Central memory CD8-positive, alpha-beta T cell (primary cell): ENCODE data around the gene YWHAE.
"Not testable (repeated sequence)": the region's sequence is repeated elsewhere in the genome, so short reads cannot be mapped to it uniquely, and the experiment has no call there.

Source experiments
- ATAC-seq: fragments of 150-1000 bp; cut with Tn5 transposase; replicated peaks from 2 replicates; pipeline ENCODE4 v1.10.0; 2022; ENCODE audit warnings: mild to moderate bottlenecking, moderate FRiP score, moderate number of reproducible peaks; ENCODE audit not compliant: poor library complexity, severe bottlenecking; ENCODE audit errors: extremely low read depth
- DNase-seq, 2 donors: peaks; one replicate each; pipeline ENCODE4 v3.0.0; 2021; ENCODE audit warnings: low spot score in 2 of 2
- H3K27ac Mint-ChIP-seq: one replicate; pipeline ENCODE4 v1.8.0; 2022; ENCODE audit warnings: low read depth, mild to moderate bottlenecking, moderate library complexity, mixed read lengths
- H3K27me3 Mint-ChIP-seq: one replicate; pipeline ENCODE4 v1.8.0; 2022; ENCODE audit warnings: mixed read lengths
- H3K36me3 Mint-ChIP-seq: one replicate; pipeline ENCODE4 v1.8.0; 2022; ENCODE audit warnings: mild to moderate bottlenecking, moderate library complexity, mixed read lengths; ENCODE audit not compliant: insufficient read depth
- H3K4me1 Mint-ChIP-seq: one replicate; pipeline ENCODE4 v1.8.0; 2022; ENCODE audit warnings: mixed read lengths
- H3K4me3 Mint-ChIP-seq: one replicate; pipeline ENCODE4 v1.8.0; 2022; ENCODE audit warnings: mild to moderate bottlenecking, moderate library complexity, mixed read lengths
- H3K9me3 Mint-ChIP-seq: one replicate; pipeline ENCODE4 v1.8.0; 2022; ENCODE audit warnings: mixed read lengths

The YWHAE gene

GRCh38 chr17:1399679-1400512 is at the start of gene YWHAE:
Gene YWHAE, minus strand, starts transcription at chr17:1400222. Its CDS starts 112 bp downstream, at chr17:1400110.
- ATAC-seq: peak; percentile 92
- H3K9me3 Mint-ChIP-seq: no peaks in the 10 kb centered on the region

GRCh38 chr17:1449412-1449967 is 49.5 kb upstream of the YWHAE start:
- ATAC-seq (no peak), DNase-seq (no peak)
- no peaks in the 10 kb centered on the region for H3K27me3 Mint-ChIP-seq
- H3K9me3 Mint-ChIP-seq: no peaks in the 10 kb centered on the region
- peaks cover 43% of the 10 kb centered on the region for H3K4me1 Mint-ChIP-seq
- H3K4me3 Mint-ChIP-seq: no peak overlapping the region
- peaks cover 19% of the 10 kb centered on the region for H3K36me3 Mint-ChIP-seq
- peak overlapping the region; percentile 42 for H3K27ac Mint-ChIP-seq

More at GRCh38 chr17:1399679-1400512, at the start of gene YWHAE:
- H3K27me3 Mint-ChIP-seq: no peaks in the 10 kb centered on the region
- peaks cover 44% of the 10 kb centered on the region for H3K4me1 Mint-ChIP-seq
- H3K4me3 Mint-ChIP-seq: peak within 1 kb of the TSS; percentile 100
- DNase-seq: peak; percentile 90 to 91
- H3K36me3 Mint-ChIP-seq: peaks cover 30% of the 10 kb centered on the region
- peak within 1 kb of the TSS; percentile 100 for H3K27ac Mint-ChIP-seq

- H3K4me3 Mint-ChIP-seq: no peak overlapping the region
- H3K9me3 Mint-ChIP-seq: no peaks in the 10 kb centered on the region
- ATAC-seq: no peak
- peaks cover 25% of the 10 kb centered on the region for H3K4me1 Mint-ChIP-seq
- no peak overlapping the region for H3K27ac Mint-ChIP-seq
- H3K27me3 Mint-ChIP-seq: no peaks in the 10 kb centered on the region
- no peak for DNase-seq
- peaks cover 13% of the 10 kb centered on the region for H3K36me3 Mint-ChIP-seq
These were observed 47.0 kb upstream of the YWHAE start for GRCh38 chr17:1447052-1447451.

- Mint-ChIP-seq H3K4me3 (no peak overlapping the region), H3K27ac (no peak overlapping the region), H3K4me1 (peaks cover 25% of the 10 kb centered on the region), H3K27me3 (no peaks in the 10 kb centered on the region), H3K9me3 (no peaks in the 10 kb centered on the region), H3K36me3 (peaks cover 13% of the 10 kb centered on the region)
- ATAC-seq (no peak), DNase-seq (no peak)
These were observed 46.2 kb upstream of the YWHAE start for GRCh38 chr17:1446201-1446600.

GRCh38 chr17:1445695-1446094 is 45.7 kb upstream of the YWHAE start:
- H3K27me3 Mint-ChIP-seq, H3K4me3 Mint-ChIP-seq, DNase-seq, ATAC-seq, H3K9me3 Mint-ChIP-seq: not testable (repeated sequence)
- peaks cover 25% of the 10 kb centered on the region for H3K4me1 Mint-ChIP-seq
- H3K27ac Mint-ChIP-seq: peak overlapping the region; percentile 22
- H3K36me3 Mint-ChIP-seq: peaks cover 13% of the 10 kb centered on the region

GRCh38 chr17:1442721-1443120 is 42.7 kb upstream of the YWHAE start:
- H3K27me3 Mint-ChIP-seq, H3K9me3 Mint-ChIP-seq, H3K27ac Mint-ChIP-seq, ATAC-seq, H3K4me3 Mint-ChIP-seq, DNase-seq: not testable (repeated sequence)
- Mint-ChIP-seq H3K4me1 (peaks cover 13% of the 10 kb centered on the region), H3K36me3 (peaks cover 15% of the 10 kb centered on the region)

GRCh38 chr17:1442187-1442586 is 42.2 kb upstream of the YWHAE start:
- H3K27me3 Mint-ChIP-seq: no peaks in the 10 kb centered on the region
- no peak for DNase-seq

GRCh38 chr17:1440921-1441320 is 40.9 kb upstream of the YWHAE start:
- H3K27me3 Mint-ChIP-seq: no peaks in the 10 kb centered on the region
- no peak for ATAC-seq
- H3K4me3 Mint-ChIP-seq: no peak overlapping the region
- no peak for DNase-seq
- H3K27ac Mint-ChIP-seq: no peak overlapping the region
- no peaks in the 10 kb centered on the region for H3K9me3 Mint-ChIP-seq
- peaks cover 21% of the 10 kb centered on the region for H3K4me1 Mint-ChIP-seq
- H3K36me3 Mint-ChIP-seq: peaks cover 17% of the 10 kb centered on the region

More at GRCh38 chr17:1442187-1442586, 42.2 kb upstream of the YWHAE start:
- no peaks in the 10 kb centered on the region for H3K9me3 Mint-ChIP-seq
- ATAC-seq: no peak
- no peak overlapping the region for H3K27ac Mint-ChIP-seq
- peaks cover 13% of the 10 kb centered on the region for H3K4me1 Mint-ChIP-seq
- peaks cover 13% of the 10 kb centered on the region for H3K36me3 Mint-ChIP-seq
- H3K4me3 Mint-ChIP-seq: no peak overlapping the region

GRCh38 chr17:1438593-1439083 is 38.6 kb upstream of the YWHAE start:
- Mint-ChIP-seq H3K4me1 (peaks cover 17% of the 10 kb centered on the region), H3K4me3 (no peak overlapping the region), H3K27me3 (no peaks in the 10 kb centered on the region), H3K27ac (no peak overlapping the region), H3K36me3 (peaks cover 21% of the 10 kb centered on the region), H3K9me3 (no peaks in the 10 kb centered on the region)
- ATAC-seq (no peak), DNase-seq (no peak)

GRCh38 chr17:1435326-1435725 is 35.3 kb upstream of the YWHAE start:
- ATAC-seq (no peak), DNase-seq (no peak)
- Mint-ChIP-seq H3K27ac (peak overlapping the region; percentile 14), H3K27me3 (no peaks in the 10 kb centered on the region), H3K4me3 (no peak overlapping the region), H3K36me3 (peaks cover 30% of the 10 kb centered on the region), H3K4me1 (peaks cover 28% of the 10 kb centered on the region), H3K9me3 (no peaks in the 10 kb centered on the region)

GRCh38 chr17:1434150-1434549 is 34.1 kb upstream of the YWHAE start:
- Mint-ChIP-seq H3K9me3 (no peaks in the 10 kb centered on the region), H3K27ac (no peak overlapping the region), H3K36me3 (peaks cover 32% of the 10 kb centered on the region), H3K4me3 (no peak overlapping the region), H3K27me3 (no peaks in the 10 kb centered on the region), H3K4me1 (peaks cover 28% of the 10 kb centered on the region)
- DNase-seq (no peak), ATAC-seq (no peak)

- ATAC-seq (no peak), DNase-seq (no peak)
- Mint-ChIP-seq H3K4me1 (peaks cover 24% of the 10 kb centered on the region), H3K27ac (peak overlapping the region; percentile 22), H3K27me3 (no peaks in the 10 kb centered on the region), H3K4me3 (no peak overlapping the region), H3K36me3 (peaks cover 33% of the 10 kb centered on the region), H3K9me3 (no peaks in the 10 kb centered on the region)
These were observed 31.6 kb upstream of the YWHAE start for GRCh38 chr17:1431631-1432104.
